Ovary (tissue), 3 donors: ENCODE measurements around the gene FIG4.

Experiments used
- CTCF ChIP-seq, 3 donors: fragments of 450-650 bp in 2 of 3; fragments of 200-600 bp in 1 of 3; IDR thresholded peaks; one replicate each; pipeline versions ENCODE4 v1.5.1 to v1.8.0; 2016 to 2022; ENCODE audit warnings: antibody characterized with exemption in 3 of 3, mild to moderate bottlenecking in 1 of 3
- EP300 ChIP-seq: sonication (generic); formaldehyde crosslinking; IDR thresholded peaks from one replicate; pipeline ENCODE4 v1.6.1; 2017; ENCODE audit warnings: antibody characterized with exemption
- donor health status: DM: no; HTN: no; CAD: no.

- TF ChIP-seq EP300, result no peak
- TF ChIP-seq CTCF (IDR thresholded peaks at IDR 0.05), result no peak
These were observed 24.5 kb downstream of the FIG4 start for GRCh38 chr6:109715616-109716015.
